ENCODE results near the gene INPP5J. TPM values are rescaled to one million over a fixed set of nuclear protein-coding genes. Genes with fewer than 3 reads are reported as not detected.
A peak's percentile ranks its signal among the peaks of the same experiment; 100 is the strongest.
"Not testable (repeated sequence)": the region's sequence is repeated elsewhere in the genome, so short reads cannot be mapped to it uniquely, and the experiment has no call there.

Gene INPP5J
- total RNA-seq, 1 donor from 2014 or later, result 16.6 TPM

- intact Hi-C loops (cut with DNase I), result no loop called here
- DNase-seq (ENCODE audit: missing footprints) (peak; percentile 46), ATAC-seq (no peak)
These were observed 24.7 kb upstream of the INPP5J start for GRCh38 chr22:31097941-31098631.

GRCh38 chr22:31098632-31099110 lies 24.1 kb upstream of the INPP5J start:
- ATAC-seq (no peak), DNase-seq (ENCODE audit: missing footprints) (peak; percentile 74)
- intact Hi-C loops (cut with DNase I), result no loop called here

- DNase-seq (ENCODE audit: missing footprints) (peak; percentile 22), ATAC-seq (no peak)
- intact Hi-C loops (cut with DNase I), result no loop called here
These were observed 23.4 kb upstream of the INPP5J start for GRCh38 chr22:31099386-31099785.

GRCh38 chr22:31099841-31100761 lies 22.7 kb upstream of the INPP5J start:
- no peak for ATAC-seq
- peak; percentile 72 for DNase-seq (ENCODE audit: missing footprints)
- intact Hi-C loops (cut with DNase I), result no loop called here

- ATAC-seq (no peak), DNase-seq (ENCODE audit: missing footprints) (peak; percentile 50)
- intact Hi-C loops (cut with DNase I), result no loop called here
These were observed 21.8 kb upstream of the INPP5J start for GRCh38 chr22:31100762-31101525.

GRCh38 chr22:31102441-31103081 lies 20.2 kb upstream of the INPP5J start:
- peak; percentile 61 for ATAC-seq
- peak; percentile 86 for DNase-seq (ENCODE audit: missing footprints)
- intact Hi-C loops (cut with DNase I), result no loop called here

GRCh38 chr22:31103111-31103510 lies 19.7 kb upstream of the INPP5J start:
- ATAC-seq (no peak), DNase-seq (ENCODE audit: missing footprints) (no peak)
- intact Hi-C loops (cut with DNase I), result no loop called here

- intact Hi-C loops (cut with DNase I), result no loop called here
- DNase-seq (ENCODE audit: missing footprints) (peak; percentile 67), ATAC-seq (no peak)
These were observed 18.7 kb upstream of the INPP5J start for GRCh38 chr22:31103899-31104694.

GRCh38 chr22:31104869-31105268 lies 17.9 kb upstream of the INPP5J start:
- DNase-seq (ENCODE audit: missing footprints) (peak; percentile 64), ATAC-seq (no peak)
- intact Hi-C loops (cut with DNase I), result no loop called here

- DNase-seq (ENCODE audit: missing footprints) (no peak), ATAC-seq (no peak)
- intact Hi-C loops (cut with DNase I), result no loop called here
These were observed 17.4 kb upstream of the INPP5J start for GRCh38 chr22:31105282-31105929.

- intact Hi-C loops (cut with DNase I), result loop anchor here (2.0 kb wide), 1 partner anchor 17 kb away; no protein-coding TSS in a partner anchor
- no peak for DNase-seq (ENCODE audit: missing footprints)
- no peak for ATAC-seq
These were observed 16.7 kb upstream of the INPP5J start for GRCh38 chr22:31106001-31106571.

- intact Hi-C loops (cut with DNase I), result loop anchor here (1.0 to 2.0 kb wide), 2 partner anchors 18 to 43 kb away; no protein-coding TSS in a partner anchor
- ATAC-seq (peak; percentile 8), DNase-seq (ENCODE audit: missing footprints) (peak; percentile 55)
These were observed 16.0 kb upstream of the INPP5J start for GRCh38 chr22:31106731-31107177.

GRCh38 chr22:31107178-31107893 lies 15.4 kb upstream of the INPP5J start, which contains the start of gene SELENOM:
SELENOM (minus strand) TSS chr22:31107568; CDS start chr22:31107505, 63 bp downstream.
- DNase-seq (ENCODE audit: missing footprints) (peak; percentile 96), ATAC-seq (peak; percentile 95)
- intact Hi-C loops (cut with DNase I), result loop anchor here (1.0 to 2.0 kb wide), 2 partner anchors 19 to 42 kb away; no protein-coding TSS in a partner anchor

- no peak for DNase-seq (ENCODE audit: missing footprints)
- intact Hi-C loops (cut with DNase I), result loop anchor here (1.0 to 2.0 kb wide), 2 partner anchors 19 to 41 kb away; no protein-coding TSS in a partner anchor
- no peak for ATAC-seq
These were observed 14.9 kb upstream of the INPP5J start for GRCh38 chr22:31107894-31108218.

- intact Hi-C loops (cut with DNase I), result not testable (repeated sequence)
These were observed 10.1 kb upstream of the INPP5J start for GRCh38 chr22:31112547-31113091.

More at GRCh38 chr22:31112547-31113091, 10.1 kb upstream of the INPP5J start:
- DNase-seq (ENCODE audit: missing footprints); ATAC-seq: not testable (repeated sequence)
